EH (cell line): ENCODE measurements around the gene TFE3.
A peak's percentile ranks its signal among the peaks of the same experiment; 100 is the strongest.
"Not testable (repeated sequence)": the region's sequence is repeated elsewhere in the genome, so short reads cannot be mapped to it uniquely, and the experiment has no call there.

ENCODE experiments used
- DNase-seq: peaks from one replicate; pipeline ENCODE4 v3.0.0-alpha.2; 2015; ENCODE audit warnings: low read depth

TFE3 gene

DNA sequence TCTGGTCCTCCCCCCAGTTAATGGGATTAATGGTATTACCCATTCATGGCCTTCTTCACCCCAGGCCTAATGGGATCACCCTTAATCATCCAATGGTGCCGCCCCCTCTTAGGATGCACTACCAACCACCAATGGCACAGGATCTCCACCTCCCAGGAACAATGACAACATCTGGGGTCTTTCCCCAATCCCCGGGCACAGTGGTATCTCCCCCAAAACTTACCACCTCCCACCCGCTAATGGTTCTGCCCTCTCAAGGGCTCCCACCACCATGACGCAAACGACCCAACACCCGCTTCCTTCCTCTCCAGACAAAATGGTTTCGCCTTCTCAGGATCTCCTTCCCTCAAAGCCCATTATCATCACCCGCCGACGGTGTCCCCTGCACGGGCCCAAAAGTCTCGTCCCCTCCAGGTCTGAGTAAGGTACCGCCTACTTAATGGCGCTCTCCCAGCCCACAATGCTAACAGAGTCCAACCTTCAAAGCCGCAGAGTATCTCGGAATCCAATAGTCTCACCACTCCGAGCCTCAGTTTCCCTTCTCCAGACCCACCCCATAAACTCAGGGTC, 41.6 kb downstream of the TFE3 start:
- DNase-seq = peak; percentile 40

DNA sequence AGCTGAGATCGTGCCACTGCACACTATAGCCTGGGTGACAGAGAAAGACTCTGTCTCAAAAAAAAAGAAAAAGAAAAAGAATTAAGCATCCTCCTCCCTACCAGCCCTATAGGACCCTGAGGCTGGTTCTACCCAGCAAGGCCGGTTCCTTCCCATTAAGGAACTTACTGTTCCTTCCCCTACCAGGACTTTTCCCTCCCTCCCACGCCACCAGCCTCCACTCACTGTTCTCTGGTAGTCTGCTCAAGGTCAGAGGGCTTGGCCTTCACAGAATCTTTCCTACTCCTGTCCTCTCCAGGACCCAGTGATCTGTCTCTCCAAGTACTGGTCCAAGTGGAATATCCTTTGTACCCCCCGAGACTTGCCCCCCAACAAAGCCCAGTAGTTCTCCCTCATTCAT, 42.5 kb downstream of the TFE3 start:
- DNase-seq = no peak

DNA sequence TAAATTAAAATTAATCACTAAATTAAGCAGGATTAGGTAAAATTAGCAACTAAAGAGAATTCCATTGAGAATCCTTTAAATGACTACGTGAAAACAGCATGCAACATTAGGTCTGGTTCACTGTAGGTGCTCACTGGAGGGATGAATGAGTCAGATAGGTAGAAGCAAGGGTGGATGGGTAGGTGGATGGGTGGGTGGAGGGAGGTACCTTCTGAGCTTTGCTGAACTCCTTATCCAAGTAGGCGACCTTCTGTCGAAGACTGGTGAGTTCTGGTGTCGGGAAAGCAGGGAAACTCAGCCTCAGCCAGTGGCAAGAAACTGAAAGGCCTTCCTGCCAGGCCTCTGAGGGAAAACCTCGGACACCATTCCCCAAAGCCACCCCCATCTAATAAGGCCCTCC, 44.1 kb downstream of the TFE3 start:
- DNase-seq = no peak

DNA sequence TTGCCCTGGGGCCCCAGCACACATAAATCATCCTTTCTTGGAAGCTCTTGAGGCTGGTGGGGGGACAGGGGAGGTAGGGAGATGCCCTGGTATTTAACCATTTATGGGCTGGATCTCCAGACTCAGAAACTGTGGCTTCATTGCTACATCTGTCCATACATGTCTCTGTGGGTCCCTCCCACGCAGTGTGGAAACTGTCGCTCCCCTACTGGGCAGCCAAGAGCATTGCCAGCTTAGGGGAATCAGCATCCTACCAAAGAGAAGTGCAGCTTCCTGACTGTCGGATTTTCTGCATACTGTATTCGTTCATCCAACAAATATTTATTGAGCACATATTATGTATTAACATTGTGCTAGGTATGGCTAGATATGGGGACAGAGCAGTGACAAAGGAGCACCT, 44.8 kb downstream of the TFE3 start:
- DNase-seq = no peak

DNA sequence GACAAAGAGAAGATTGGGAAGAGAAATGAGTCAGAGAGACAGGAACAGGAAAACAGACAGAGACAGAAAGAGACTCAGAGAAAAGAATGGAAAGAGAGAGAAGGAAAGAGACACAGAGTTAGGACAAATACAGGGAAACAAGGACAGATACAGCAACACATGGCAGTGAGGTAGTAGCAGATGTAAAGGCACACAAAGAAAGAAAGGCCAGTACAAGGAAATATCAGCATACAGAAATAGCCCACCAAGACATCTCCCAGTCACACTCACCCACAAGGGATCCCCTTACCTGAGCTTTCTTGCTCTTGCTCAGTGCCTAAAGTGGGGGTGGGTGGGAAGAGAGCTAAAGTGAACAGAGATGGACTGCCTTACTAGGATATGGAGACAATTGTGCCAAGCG, 45.3 kb downstream of the TFE3 start:
- DNase-seq = no peak

DNA sequence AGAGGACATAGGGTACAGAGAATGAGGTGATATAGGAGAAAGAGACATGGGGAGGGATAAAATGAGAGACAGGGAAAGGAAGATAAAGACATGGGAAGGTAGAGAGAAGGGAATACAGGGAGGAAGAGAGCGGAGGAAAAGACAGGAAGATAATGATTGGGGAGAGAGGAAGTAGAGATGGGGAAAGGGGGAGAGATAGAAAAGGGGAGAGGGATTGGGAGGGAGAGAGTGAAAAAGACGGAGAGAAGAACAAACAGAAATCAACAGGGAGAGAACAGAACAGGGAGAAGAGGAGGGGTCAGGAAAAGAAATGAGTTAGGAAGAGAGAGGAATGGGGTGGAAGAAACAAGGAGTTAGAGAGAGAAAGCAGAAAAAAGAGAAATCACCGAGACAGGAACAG, 45.7 kb downstream of the TFE3 start:
- DNase-seq = no peak

DNA sequence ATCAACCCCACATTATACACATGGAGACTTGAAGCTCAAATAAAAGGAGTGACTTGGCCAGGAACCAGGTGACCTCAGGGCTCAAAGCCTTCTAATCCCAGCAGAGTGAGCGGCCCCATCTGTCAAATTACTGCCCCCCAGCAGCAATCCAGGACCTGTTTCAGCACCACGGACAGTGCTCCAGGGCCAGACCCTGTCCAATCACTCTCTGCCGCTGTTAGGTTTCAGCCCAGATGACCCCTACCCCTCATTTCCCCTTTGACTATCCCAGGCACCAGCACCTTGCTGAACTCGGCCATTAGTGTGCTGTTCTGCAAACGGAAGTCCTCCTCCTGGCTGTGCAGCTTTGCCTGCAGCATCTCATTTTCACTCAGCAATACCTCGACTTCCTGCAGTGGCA, 46.2 kb downstream of the TFE3 start:
- peak; percentile 12 for DNase-seq

DNA sequence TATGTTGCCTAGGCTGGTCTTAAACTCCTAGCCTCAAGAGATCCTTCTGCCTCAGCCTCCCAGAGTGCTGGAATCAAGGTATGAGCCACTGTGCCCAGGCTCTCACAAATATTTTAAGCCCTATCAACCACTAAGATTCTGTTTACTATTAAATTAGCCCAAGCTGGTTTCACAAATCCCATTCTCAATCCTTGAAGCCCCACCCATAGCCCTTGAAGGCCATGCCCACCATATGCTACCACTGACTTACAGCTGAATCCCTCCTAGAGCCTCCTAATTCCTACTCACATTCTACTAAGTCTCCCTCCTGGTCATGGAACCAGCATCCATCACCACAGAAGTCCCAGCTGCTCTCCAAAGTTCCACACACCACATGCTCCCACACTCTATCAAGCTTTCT, 50.8 kb downstream of the TFE3 start:
- no peak for DNase-seq

DNA sequence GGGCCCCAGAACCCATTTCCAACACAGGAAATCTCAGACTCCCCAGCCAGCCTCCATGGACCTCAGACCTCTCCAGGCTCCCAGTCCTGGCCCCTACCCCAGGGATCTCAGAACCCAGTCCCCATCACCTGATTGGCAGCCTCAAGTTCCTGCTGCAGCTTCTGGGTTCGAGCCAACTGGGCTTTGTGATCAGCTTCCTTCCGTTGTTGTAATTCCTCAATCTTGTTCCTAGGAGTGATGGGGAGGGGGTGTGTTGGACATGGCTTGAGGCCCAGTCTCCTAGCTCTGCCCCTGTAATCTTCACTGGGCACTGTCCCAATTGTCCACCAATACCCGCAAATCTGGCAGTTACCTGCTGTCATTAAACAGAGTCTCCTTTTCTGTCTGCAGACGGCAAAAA, 53.7 kb downstream of the TFE3 start:
- no peak for DNase-seq

DNA sequence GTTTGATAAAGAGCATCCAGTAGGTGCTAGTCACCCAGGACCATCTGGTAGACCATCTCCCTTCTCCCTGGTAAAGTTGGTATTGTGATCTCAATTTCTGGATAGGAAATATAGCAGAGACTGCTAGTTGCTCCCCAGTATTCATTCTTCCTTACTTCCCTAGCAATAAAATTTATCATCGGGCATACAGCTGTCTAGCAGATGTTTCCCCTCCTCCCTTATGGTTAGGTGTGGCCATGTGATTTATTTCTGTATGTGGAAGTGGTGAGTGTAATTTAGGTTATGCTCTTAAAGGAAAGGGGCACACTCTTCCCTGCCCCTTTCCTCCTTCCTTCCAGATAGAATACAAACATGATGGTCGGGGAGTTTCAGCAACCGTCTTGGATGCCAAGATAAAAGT, 59.3 kb downstream of the TFE3 start:
- no peak for DNase-seq

DNA sequence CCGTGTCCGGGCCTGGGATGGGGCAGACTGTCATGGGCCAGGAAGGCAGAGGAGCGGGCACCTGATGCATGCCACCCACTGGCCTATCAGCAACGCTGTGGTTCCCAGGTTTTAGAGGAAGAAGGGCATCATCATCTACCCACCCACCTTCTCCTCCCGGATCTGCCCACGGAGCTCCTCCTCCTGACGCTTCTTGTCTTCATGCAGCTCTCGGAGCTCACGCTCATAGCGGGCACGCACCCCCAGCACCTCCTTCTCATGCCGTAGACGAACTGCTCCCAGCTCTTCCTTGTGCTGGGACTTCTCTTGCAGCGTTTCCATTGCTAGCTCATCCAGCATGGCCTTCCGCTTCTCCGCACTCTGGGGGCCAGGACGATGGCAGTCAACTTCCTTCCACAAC, 60.1 kb downstream of the TFE3 start:
- no peak for DNase-seq

DNA sequence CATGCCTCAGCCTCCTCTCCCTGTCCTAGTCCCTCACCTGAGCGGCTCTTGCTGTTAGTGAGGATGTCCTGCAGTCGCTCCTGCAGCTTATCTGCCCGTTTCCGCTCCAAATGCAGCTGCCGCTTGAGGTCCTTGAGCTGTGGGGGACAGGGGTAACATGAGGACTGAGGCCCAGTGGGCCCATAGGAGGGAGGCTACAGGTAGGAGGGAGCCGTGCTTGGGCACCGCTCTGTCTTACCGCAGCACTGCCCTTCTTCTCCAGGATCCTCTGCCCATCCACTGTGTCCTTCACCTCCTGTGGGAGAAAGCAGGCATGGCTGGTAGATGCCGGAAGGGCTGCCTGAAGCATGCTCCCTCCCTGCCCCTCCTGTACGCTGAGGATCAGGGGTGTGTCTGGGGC, 62.0 kb downstream of the TFE3 start:
- DNase-seq = no peak

DNA sequence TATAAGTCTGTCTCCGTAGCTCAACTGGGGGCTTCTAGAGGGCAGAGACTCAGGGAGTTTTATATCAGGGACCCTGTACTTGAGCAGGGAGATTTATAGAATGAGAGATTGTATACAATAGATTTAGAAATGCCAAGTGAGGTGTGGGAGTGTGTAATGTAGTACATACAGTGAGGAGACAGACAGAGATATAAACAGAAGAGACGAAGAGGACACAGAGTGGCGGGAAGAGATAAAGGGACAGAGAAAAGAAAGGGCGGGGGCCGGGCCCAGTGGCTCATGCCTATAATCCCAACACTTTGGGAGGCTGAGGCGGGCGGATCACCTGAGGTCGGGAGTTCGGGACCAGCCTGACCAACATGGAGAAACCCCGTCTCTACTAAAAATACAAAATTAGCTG, 62.8 kb downstream of the TFE3 start:
- DNase-seq = not testable (repeated sequence)
